GM21528 (cell line): ENCODE results near the gene EPHX1.
"Not testable (repeated sequence)": the region's sequence is repeated elsewhere in the genome, so short reads cannot be mapped to it uniquely, and the experiment has no call there.

Experiments used
- ATAC-seq: cut with Tn5 transposase; IDR thresholded peaks from one replicate; pipeline ENCODE4 v1.9.1; 2021; ENCODE audit warnings: mild to moderate bottlenecking, moderate library complexity; ENCODE audit not compliant: unreplicated experiment, low FRiP score

Gene EPHX1

GRCh38 chr1:225879521-225880221, 69.7 kb downstream of the EPHX1 start:
- ATAC-seq, result no peak

GRCh38 chr1:225880222-225880588, 70.3 kb downstream of the EPHX1 start:
- ATAC-seq, result no peak

GRCh38 chr1:225880636-225881035, 70.7 kb downstream of the EPHX1 start:
- no peak for ATAC-seq

GRCh38 chr1:225881081-225881958, 71.4 kb downstream of the EPHX1 start:
- ATAC-seq, result no peak

GRCh38 chr1:225881959-225882693, 72.2 kb downstream of the EPHX1 start, which contains the start of gene TMEM63A:
Gene TMEM63A (minus strand): TSS chr1:225882380. CDS start chr1:225877580, 4,800 bp downstream.
- ATAC-seq, result peak; percentile 74

GRCh38 chr1:225882694-225883615, 73.0 kb downstream of the EPHX1 start:
- ATAC-seq, result peak; percentile 44

GRCh38 chr1:225883616-225884265, 73.8 kb downstream of the EPHX1 start:
- ATAC-seq, result no peak

- no peak for ATAC-seq
Measured at GRCh38 chr1:225885336-225885735, 75.4 kb downstream of the EPHX1 start.

GRCh38 chr1:225886159-225887029, 76.5 kb downstream of the EPHX1 start:
- no peak for ATAC-seq

- no peak for ATAC-seq
Measured at GRCh38 chr1:225887030-225887314, 77.0 kb downstream of the EPHX1 start.

GRCh38 chr1:225887554-225888288, 77.8 kb downstream of the EPHX1 start:
- not testable (repeated sequence) for ATAC-seq

- ATAC-seq, result no peak
Measured at GRCh38 chr1:225888289-225888897, 78.5 kb downstream of the EPHX1 start.

- ATAC-seq, result no peak
Measured at GRCh38 chr1:225888898-225889601, 79.1 kb downstream of the EPHX1 start, which contains the start of gene LEFTY1. Gene LEFTY1 (minus strand): TSS chr1:225889146. CDS start chr1:225889066, 80 bp downstream.

- no peak for ATAC-seq
Measured at GRCh38 chr1:225889743-225890142, 79.8 kb downstream of the EPHX1 start.

- ATAC-seq, result no peak
Measured at GRCh38 chr1:225890346-225891228, 80.7 kb downstream of the EPHX1 start.
